Measurements from ENCODE around the gene MCM3. TPM values are rescaled to one million over a fixed set of nuclear protein-coding genes. Genes with fewer than 3 reads are reported as not detected.

MCM3 gene
- total RNA-seq, 2 donors from 2014 or later, result 24.5 to 25.6 TPM

DNA sequence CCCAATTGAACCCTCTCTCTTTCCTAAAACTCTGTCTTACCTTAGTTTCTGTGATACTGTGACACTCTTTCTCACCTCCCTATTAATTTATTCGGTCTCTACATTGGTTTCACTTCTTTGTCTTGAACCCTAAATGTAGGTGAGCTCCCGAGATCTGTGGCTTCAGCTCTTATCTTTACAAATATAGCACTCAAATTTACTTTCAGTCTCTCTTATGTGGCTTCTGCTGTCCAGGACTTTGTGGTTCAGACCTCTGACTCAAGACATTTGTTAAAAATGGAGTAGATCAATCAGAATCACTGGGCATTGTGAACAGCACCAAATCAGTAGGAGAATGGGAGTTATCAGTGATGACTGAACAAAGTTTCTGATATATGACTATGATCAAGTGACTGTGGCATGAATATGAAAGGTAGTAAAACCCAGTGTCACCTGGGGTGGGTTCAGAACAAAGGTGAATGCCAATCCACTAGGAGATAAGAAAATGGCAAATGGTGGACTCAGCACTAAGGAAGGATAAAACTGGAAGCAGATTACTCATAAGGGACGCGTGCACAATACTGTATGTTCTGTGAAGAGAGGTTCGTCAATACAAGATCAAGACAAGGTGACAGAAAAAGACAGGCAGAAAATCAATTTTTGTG, 67.5 kb downstream of the MCM3 start:
- intact Hi-C loops (cut with DNase I), result no loop called here

DNA sequence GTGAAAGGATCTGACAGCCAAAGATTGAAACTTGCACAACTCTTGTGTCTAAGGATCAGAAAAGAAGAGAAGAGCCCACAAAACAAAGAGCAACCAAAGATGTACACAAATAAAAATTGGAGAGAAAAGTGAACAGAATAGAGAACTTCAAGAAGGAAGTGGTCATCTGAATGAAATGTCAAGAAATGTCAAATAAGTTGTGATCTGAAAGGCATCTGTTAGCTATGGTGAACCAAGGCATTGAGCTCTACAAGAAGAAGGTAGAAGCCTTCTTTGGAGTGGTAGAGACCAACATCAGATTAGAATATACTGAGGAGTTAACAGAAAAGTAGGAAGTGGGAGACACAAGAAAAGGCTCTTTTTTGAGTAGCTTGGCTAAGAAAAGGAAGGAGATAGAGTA, 68.8 kb downstream of the MCM3 start:
- intact Hi-C loops (cut with DNase I), result no loop called here
- DNase-seq (ENCODE audit: low spot score), result no peak

More for the DNA sequence above, 67.5 kb downstream of the MCM3 start:
- no peak for DNase-seq (ENCODE audit: low spot score)

Other genes with a start within 250 kb of the MCM3 start
- not detected for gene PKHD1, start 197.1 kb downstream of the MCM3 start, total RNA-seq
- not detected for gene IL17A, start 98.4 kb downstream of the MCM3 start, total RNA-seq
- gene IL17F, start 40.2 kb downstream of the MCM3 start, total RNA-seq, result not detected
- 1 to 10 TPM; 3.9 TPM for gene PAQR8, start 77.4 kb upstream of the MCM3 start, total RNA-seq
- 10 to 100 TPM; 12.0 to 13.5 TPM for gene EFHC1, start 135.6 kb upstream of the MCM3 start, total RNA-seq